ENCODE results near the gene SARM1.
"Not testable (repeated sequence)": the region's sequence is repeated elsewhere in the genome, so short reads cannot be mapped to it uniquely, and the experiment has no call there.

Gene SARM1

GRCh38 chr17:28433721-28434120, 62.2 kb downstream of the SARM1 start:
- DNase-seq = no peak

GRCh38 chr17:28434326-28434725, 62.8 kb downstream of the SARM1 start:
- not testable (repeated sequence) for DNase-seq

- DNase-seq = no peak
Observed at GRCh38 chr17:28443901-28444638, 72.6 kb downstream of the SARM1 start.

GRCh38 chr17:28446716-28447395, 75.4 kb downstream of the SARM1 start:
- no peak for DNase-seq

- no peak for DNase-seq
Observed at GRCh38 chr17:28447396-28447760, 75.9 kb downstream of the SARM1 start.

GRCh38 chr17:28449859-28450258, 78.4 kb downstream of the SARM1 start:
- no peak for DNase-seq

All from effector CD4-positive, alpha-beta T cell (primary cell).